Gastrocnemius medialis (tissue), 4 donors: ENCODE data around the gene FN3KRP. TPM values are rescaled to one million over a fixed set of nuclear protein-coding genes. Genes with fewer than 3 reads are reported as not detected.
"Not testable (repeated sequence)": the region's sequence is repeated elsewhere in the genome, so short reads cannot be mapped to it uniquely, and the experiment has no call there.

Source experiments
- ATAC-seq, 2 donors: fragments of 150-250 bp; one replicate each; pipeline ENCODE4 v1.9.1; 2016
- DNase-seq, 2 donors: peaks; one replicate each; pipeline ENCODE4 v3.0.0-alpha.2; 2019
- H3K27ac ChIP-seq, 4 donors: fragments of 200-600 bp; sonication (generic); 1 replicate in 1 of 4; 2 replicates in 3 of 4; pipeline ENCODE4 v1.5.1; 2016 to 2018; ENCODE audit warnings: mild to moderate bottlenecking in 2 of 4, moderate library complexity in 1 of 4
- H3K27me3 ChIP-seq, 3 donors: fragments of 200-600 bp; sonication (generic) in 2 of 3; 1 replicate in 1 of 3; 2 replicates in 2 of 3; pipeline versions ENCODE4 v1.5.1 to v1.6.0; 2016 to 2019; ENCODE audit warnings: mild to moderate bottlenecking in 1 of 3, moderate library complexity in 1 of 3
- H3K36me3 ChIP-seq, 2 donors: fragments of 200-600 bp; sonication (generic) in 1 of 2; one replicate each; pipeline ENCODE4 v1.5.1; 2017 to 2018
- H3K4me1 ChIP-seq, 2 donors: fragments of 200-600 bp; sonication (generic) in 1 of 2; one replicate each; pipeline ENCODE4 v1.5.1; 2016 to 2017; ENCODE audit warnings: mild to moderate bottlenecking in 2 of 2
- H3K4me3 ChIP-seq, 4 donors: fragments of 200-600 bp; sonication (generic) in 3 of 4; 1 replicate in 1 of 4; 2 replicates in 3 of 4; pipeline ENCODE4 v1.5.1; 2016 to 2019; ENCODE audit warnings: mild to moderate bottlenecking in 2 of 4
- H3K9me3 ChIP-seq, 3 donors: fragments of 200-600 bp; sonication (generic) in 2 of 3; 1 replicate in 1 of 3; 2 replicates in 2 of 3; pipeline ENCODE4 v1.5.1; 2016 to 2019
- CTCF ChIP-seq, 5 experiments: fragments of 450-650 bp in 3 of 5; fragments of 200-600 bp in 2 of 5; sonication (generic) in 2 of 5; IDR thresholded peaks in 4 of 5; conservative IDR thresholded peaks in 1 of 5; 1 replicate in 4 of 5; 2 replicates in 1 of 5; pipeline ENCODE4 v1.5.1; 2016 to 2019; ENCODE audit warnings: antibody characterized with exemption in 5 of 5, mild to moderate bottlenecking in 3 of 5, moderate library complexity in 3 of 5
- POLR2A ChIP-seq, 2 donors: fragments of 450-650 bp; IDR thresholded peaks; one replicate each; pipeline ENCODE4 v1.6.1; 2017; ENCODE audit warnings: antibody characterized with exemption in 2 of 2, mild to moderate bottlenecking in 2 of 2, moderate library complexity in 2 of 2
- in situ Hi-C, 4 donors: fragments of 200-750 bp; cut with MboI; loops; one replicate each; pipeline versions ENCODE4 v1.15.0 to v1.8.0; 2017; ENCODE audit warnings: low sequenced_read_pairs in 4 of 4
- intact Hi-C: fragments of 100-400 bp; cut with DNase I; formaldehyde crosslinking; loops from one replicate; pipeline ENCODE4 v1.15.1; 2023; ENCODE audit warnings: low total_unique reads
- total RNA-seq, 4 donors: library from RNA; depleted of rRNA; stranded (reverse); fragments of >200 nt; gene quantifications; one replicate each; pipeline versions ENCODE4 v1.1.0 to v1.2.3, GENCODE V29; 2016

The FN3KRP gene
- total RNA-seq, 4 donors from 2014 or later = 2.3 to 7.9 (median 3.9) TPM

- Histone ChIP-seq H3K4me3 (no peak overlapping the region), H3K27ac (no peak overlapping the region), H3K9me3 (no peaks in the 10 kb centered on the region), H3K4me1 (peaks cover 12 to 19% of the 10 kb centered on the region in 2 donors), H3K27me3 (no peaks in the 10 kb centered on the region), H3K36me3 (peaks cover 7 to 43% of the 10 kb centered on the region in 2 donors)
- in situ Hi-C loops (no loop called here), intact Hi-C loops (no loop called here)
- ATAC-seq (no peak), DNase-seq (no peak)
- TF ChIP-seq POLR2A (IDR thresholded peaks at IDR 0.05) (no peak), CTCF (IDR thresholded peaks at IDR 0.05 in 4 of 5, conservative IDR thresholded peaks at IDR 0.05 in 1 of 5) (no peak)
These were observed 24.6 kb downstream of the FN3KRP start for GRCh38 chr17:82740906-82741759.

GRCh38 chr17:82743344-82744219 lies 27.1 kb downstream of the FN3KRP start:
- Histone ChIP-seq H3K27ac (no peak overlapping the region), H3K27me3 (no peaks in the 10 kb centered on the region), H3K4me3 (no peak overlapping the region), H3K36me3 (peaks cover 7 to 43% of the 10 kb centered on the region in 2 donors), H3K4me1 (no peaks in the 10 kb centered on the region), H3K9me3 (no peaks in the 10 kb centered on the region)
- in situ Hi-C loops = no loop called here
- DNase-seq = no peak
- no peak for TF ChIP-seq CTCF (IDR thresholded peaks at IDR 0.05 in 4 of 5, conservative IDR thresholded peaks at IDR 0.05 in 1 of 5)
- intact Hi-C loops = no loop called here
- ATAC-seq = no peak

DNA sequence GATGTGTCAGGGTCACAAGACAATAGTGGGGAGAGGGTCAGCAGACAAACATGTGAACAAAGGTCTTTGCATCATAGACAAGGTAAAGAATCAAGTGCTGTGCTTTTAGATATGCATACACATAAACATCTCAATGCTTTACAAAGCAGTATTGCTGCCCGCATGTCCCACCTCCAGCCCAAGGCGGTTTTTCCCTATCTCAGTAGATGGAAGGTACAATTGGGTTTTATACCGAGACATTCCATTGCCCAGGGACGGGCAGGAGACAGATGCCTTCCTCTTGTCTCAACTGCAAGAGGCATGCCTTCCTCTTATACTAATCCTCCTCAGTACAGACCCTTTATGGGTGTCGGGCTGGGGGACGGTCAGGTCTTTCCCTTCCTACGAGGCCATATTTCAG lies 28.2 kb downstream of the FN3KRP start:
- intact Hi-C loops, H3K4me3 ChIP-seq, DNase-seq, H3K9me3 ChIP-seq, H3K4me1 ChIP-seq, in situ Hi-C loops, H3K27me3 ChIP-seq, ATAC-seq, H3K27ac ChIP-seq: not testable (repeated sequence)
- H3K36me3 ChIP-seq = peaks cover 7 to 37% of the 10 kb centered on the region in 2 donors

GRCh38 chr17:82745524-82745923 lies 29.0 kb downstream of the FN3KRP start:
- Histone ChIP-seq H3K27me3 (no peaks in the 10 kb centered on the region), H3K4me1 (no peaks in the 10 kb centered on the region), H3K4me3 (no peak overlapping the region), H3K27ac (no peak overlapping the region), H3K36me3 (peaks cover 5 to 29% of the 10 kb centered on the region in 2 donors), H3K9me3 (no peaks in the 10 kb centered on the region)
- DNase-seq (no peak), ATAC-seq (no peak)
- TF ChIP-seq POLR2A (IDR thresholded peaks at IDR 0.05) (no peak), CTCF (IDR thresholded peaks at IDR 0.05 in 4 of 5, conservative IDR thresholded peaks at IDR 0.05 in 1 of 5) (no peak)
- in situ Hi-C loops (no loop called here), intact Hi-C loops (no loop called here)

GRCh38 chr17:82748756-82749155 lies 32.2 kb downstream of the FN3KRP start:
- peaks cover 12 to 14% of the 10 kb centered on the region in 2 donors for H3K4me1 ChIP-seq
- ATAC-seq (no peak), DNase-seq (no peak)

More at GRCh38 chr17:82748756-82749155, 32.2 kb downstream of the FN3KRP start:
- peaks cover 0 to 4% of the 10 kb centered on the region in 2 donors for H3K36me3 ChIP-seq
- no peaks in the 10 kb centered on the region for H3K9me3 ChIP-seq
- H3K27ac ChIP-seq = no peak overlapping the region
- no peak for TF ChIP-seq POLR2A (IDR thresholded peaks at IDR 0.05)
- no peak for TF ChIP-seq CTCF (IDR thresholded peaks at IDR 0.05 in 4 of 5, conservative IDR thresholded peaks at IDR 0.05 in 1 of 5)
- H3K4me3 ChIP-seq = no peak overlapping the region
- in situ Hi-C loops = no loop called here
- H3K27me3 ChIP-seq = no peaks in the 10 kb centered on the region
- intact Hi-C loops = no loop called here
